ENCODE data around the gene DIP2B. TPM values are rescaled to one million over a fixed set of nuclear protein-coding genes. Genes with fewer than 3 reads are reported as not detected.
A peak's percentile ranks its signal among the peaks of the same experiment; 100 is the strongest.

Gene DIP2B
- total RNA-seq, 4 donors from 2014 or later, result 68.6 to 97.2 (median 73.7) TPM

DNA sequence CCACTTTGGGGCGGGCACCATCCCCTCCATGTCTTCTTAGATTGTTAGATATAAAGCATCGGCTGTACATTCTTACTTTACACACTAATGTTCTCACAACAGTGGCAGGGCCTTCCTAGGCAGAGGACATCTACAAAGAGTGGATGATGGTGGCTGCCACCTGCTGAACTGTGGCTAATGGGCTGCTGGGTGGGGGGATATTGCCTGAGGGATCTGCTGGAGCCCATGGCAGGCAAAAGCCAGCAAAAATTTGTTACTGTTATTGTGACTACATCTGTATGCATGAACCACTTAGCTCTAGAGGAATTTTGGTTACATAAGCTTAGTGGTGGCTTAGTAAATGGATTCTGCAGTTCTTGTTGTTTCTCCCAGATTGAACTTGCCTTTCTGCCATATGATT, 52.6 kb downstream of the DIP2B start:
- no peaks in the 10 kb centered on the region for H3K27me3 ChIP-seq
- DNase-seq (ENCODE audit: low spot score in 2 of 2), result no peak
- WGBS, result 94% methylated on average over 2 of the region's 2 CpGs
- no peak overlapping the region for H3K27ac ChIP-seq
- H3K4me3 ChIP-seq, result no peak overlapping the region
- H3K9me3 ChIP-seq, result no peaks in the 10 kb centered on the region
- peaks cover 23% of the 10 kb centered on the region for H3K4me1 ChIP-seq
- TF ChIP-seq POLR2A (IDR thresholded peaks at IDR 0.05) (no peak), EP300 (IDR thresholded peaks at IDR 0.05) (no peak), POLR2AphosphoS5 (IDR thresholded peaks at IDR 0.05) (no peak)
- TF ChIP-seq, protein P1, sequence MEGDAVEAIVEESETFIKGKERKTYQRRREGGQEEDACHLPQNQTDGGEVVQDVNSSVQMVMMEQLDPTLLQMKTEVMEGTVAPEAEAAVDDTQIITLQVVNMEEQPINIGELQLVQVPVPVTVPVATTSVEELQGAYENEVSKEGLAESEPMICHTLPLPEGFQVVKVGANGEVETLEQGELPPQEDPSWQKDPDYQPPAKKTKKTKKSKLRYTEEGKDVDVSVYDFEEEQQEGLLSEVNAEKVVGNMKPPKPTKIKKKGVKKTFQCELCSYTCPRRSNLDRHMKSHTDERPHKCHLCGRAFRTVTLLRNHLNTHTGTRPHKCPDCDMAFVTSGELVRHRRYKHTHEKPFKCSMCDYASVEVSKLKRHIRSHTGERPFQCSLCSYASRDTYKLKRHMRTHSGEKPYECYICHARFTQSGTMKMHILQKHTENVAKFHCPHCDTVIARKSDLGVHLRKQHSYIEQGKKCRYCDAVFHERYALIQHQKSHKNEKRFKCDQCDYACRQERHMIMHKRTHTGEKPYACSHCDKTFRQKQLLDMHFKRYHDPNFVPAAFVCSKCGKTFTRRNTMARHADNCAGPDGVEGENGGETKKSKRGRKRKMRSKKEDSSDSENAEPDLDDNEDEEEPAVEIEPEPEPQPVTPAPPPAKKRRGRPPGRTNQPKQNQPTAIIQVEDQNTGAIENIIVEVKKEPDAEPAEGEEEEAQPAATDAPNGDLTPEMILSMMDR (IDR thresholded peaks at IDR 0.05), result no peak
- no peaks in the 10 kb centered on the region for H3K36me3 ChIP-seq

DNA sequence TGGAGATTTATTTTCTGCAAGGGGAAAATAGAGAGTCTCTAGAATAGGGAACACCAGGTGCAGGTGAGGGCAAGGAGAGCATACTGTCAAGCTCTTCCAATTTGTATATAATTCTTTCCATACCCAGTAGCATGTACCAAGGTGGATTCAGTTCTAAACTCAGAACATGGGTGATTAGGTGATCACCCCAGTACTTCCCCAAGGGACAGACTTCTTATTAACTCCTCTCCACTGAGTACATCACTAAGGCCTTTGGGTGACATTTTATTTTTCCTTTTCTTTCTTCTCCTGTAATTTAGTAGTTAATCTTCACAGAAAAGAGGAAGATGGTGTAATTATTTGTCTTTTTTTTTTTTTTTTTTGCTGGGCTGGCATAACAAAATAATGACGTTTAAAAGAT, 54.2 kb downstream of the DIP2B start:
- WGBS, result 11% methylated on average over 1 of the region's 1 CpG
- Histone ChIP-seq H3K27ac (no peak overlapping the region), H3K36me3 (no peaks in the 10 kb centered on the region), H3K9me3 (no peaks in the 10 kb centered on the region), H3K4me3 (no peak overlapping the region), H3K4me1 (peaks cover 19% of the 10 kb centered on the region), H3K27me3 (no peaks in the 10 kb centered on the region)
- DNase-seq (ENCODE audit: low spot score in 2 of 2), result no peak
- TF ChIP-seq, protein P1 (IDR thresholded peaks at IDR 0.05), result no peak
- no peak for TF ChIP-seq POLR2A (IDR thresholded peaks at IDR 0.05)
- no peak for TF ChIP-seq POLR2AphosphoS5 (IDR thresholded peaks at IDR 0.05)
- no peak for TF ChIP-seq EP300 (IDR thresholded peaks at IDR 0.05)

DNA sequence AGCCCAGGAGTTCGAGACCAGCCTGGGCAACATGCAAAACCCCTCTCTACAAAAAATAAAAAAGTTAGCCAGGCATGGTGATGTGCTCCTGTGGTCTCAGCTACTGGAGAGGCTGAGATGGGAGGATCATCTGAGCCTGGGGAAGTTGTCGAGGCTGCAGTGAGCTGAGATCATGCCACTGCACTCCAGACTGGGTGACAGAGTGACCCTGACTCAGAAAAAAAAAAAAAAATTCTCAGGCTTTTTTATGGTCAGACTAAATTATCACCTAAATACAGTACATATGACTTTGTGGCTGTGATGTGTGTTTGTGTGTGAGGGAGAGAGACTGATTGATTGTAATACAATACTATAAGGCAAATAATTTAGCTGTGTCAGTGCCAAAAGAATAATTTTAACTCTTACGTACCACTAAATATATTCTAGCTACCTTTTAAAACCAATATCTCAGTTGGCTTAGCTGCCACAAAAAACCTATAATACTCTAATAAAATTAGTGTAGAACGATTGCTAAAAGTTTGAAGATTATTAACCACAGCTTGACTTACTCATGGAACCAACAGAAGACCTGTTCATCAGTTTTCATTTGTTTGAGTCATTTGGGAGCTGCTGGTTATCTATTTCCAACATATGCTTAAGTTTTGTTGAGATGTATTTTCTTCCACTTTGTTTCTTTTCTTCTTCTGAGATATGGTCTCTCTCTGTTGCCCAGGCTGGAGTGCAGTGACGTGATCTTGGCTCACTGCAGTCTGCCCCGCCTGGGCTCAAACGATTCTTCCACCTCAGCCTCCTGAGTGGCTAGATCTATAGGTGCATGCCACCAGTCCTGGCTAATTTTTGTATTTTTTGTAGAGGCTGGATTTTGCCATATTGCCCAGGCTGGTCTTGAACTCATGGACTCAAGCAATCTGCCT, 58.0 kb downstream of the DIP2B start:
- no peak overlapping the region for H3K4me3 ChIP-seq
- no peaks in the 10 kb centered on the region for H3K9me3 ChIP-seq
- peaks cover 28% of the 10 kb centered on the region for H3K4me1 ChIP-seq
- WGBS, result 78% methylated on average over 7 of the region's 7 CpGs
- TF ChIP-seq, protein P1 (IDR thresholded peaks at IDR 0.05), result no peak
- TF ChIP-seq POLR2AphosphoS5 (IDR thresholded peaks at IDR 0.05) (no peak), EP300 (IDR thresholded peaks at IDR 0.05) (no peak), POLR2A (IDR thresholded peaks at IDR 0.05) (no peak)
- no peaks in the 10 kb centered on the region for H3K36me3 ChIP-seq
- no peaks in the 10 kb centered on the region for H3K27me3 ChIP-seq
- no peak for DNase-seq (ENCODE audit: low spot score in 2 of 2)
- H3K27ac ChIP-seq, result no peak overlapping the region

DNA sequence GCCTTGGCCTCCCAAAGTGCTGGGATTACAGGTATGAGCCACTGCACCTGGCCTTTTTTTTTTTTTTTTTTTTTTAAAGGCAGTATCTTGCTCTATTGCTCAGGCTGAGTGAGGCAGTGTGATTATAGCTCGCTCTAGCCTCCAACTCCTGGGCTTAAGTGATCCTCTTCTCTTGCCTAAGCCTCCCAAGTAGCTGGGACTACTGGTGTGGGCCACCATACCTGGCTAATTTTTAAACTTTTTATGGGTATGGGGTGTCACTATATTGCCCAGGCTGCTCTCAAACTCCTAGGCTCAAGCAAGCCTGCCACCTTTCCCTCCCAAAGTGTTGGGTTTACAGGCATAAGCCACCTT, 58.6 kb downstream of the DIP2B start:
- no peak for DNase-seq (ENCODE audit: low spot score in 2 of 2)
- Histone ChIP-seq H3K4me3 (no peak overlapping the region), H3K4me1 (peaks cover 32% of the 10 kb centered on the region), H3K27me3 (no peaks in the 10 kb centered on the region), H3K9me3 (no peaks in the 10 kb centered on the region), H3K27ac (no peak overlapping the region), H3K36me3 (no peaks in the 10 kb centered on the region)
- no peak for TF ChIP-seq POLR2A (IDR thresholded peaks at IDR 0.05)
- TF ChIP-seq POLR2AphosphoS5 (IDR thresholded peaks at IDR 0.05), result no peak
- no peak for TF ChIP-seq EP300 (IDR thresholded peaks at IDR 0.05)
- TF ChIP-seq, protein P1 (IDR thresholded peaks at IDR 0.05), result no peak
- 100% methylated on average over 1 of the region's 1 CpG for WGBS

DNA sequence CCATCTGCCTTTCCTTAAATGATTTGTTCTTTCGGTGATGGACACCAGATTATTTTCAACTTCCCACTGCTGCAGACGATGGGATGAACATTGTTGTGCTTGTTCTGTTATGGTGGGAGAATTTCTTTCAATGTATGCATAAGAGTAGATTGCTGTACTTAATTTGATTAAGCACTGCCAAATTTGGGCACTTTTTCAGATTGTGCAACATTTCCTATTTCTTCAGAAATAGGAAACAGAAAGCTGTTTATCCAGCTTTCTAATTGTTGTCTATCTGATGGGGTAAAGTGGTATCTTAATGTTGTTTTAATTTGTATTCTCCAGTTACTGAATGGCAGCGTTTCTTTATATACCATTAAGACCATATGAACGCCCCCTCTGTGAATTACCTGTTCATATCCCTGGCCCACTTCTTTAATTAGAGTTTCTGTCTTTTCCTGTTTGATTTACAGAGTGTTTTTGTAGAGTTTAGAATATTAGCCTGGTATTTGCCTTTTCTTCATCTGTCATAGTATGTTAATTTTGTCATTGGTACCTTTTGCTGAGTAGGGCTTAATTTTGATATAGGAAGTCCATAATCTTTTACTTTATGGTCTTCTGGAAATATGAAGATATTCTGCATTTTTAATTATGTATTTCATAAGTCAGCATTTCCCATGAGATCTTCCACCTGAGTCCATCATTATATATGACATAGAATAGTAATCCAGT, 59.6 kb downstream of the DIP2B start:
- Histone ChIP-seq H3K9me3 (no peaks in the 10 kb centered on the region), H3K27ac (peak overlapping the region; percentile 31), H3K36me3 (no peaks in the 10 kb centered on the region), H3K27me3 (no peaks in the 10 kb centered on the region), H3K4me1 (peaks cover 40% of the 10 kb centered on the region), H3K4me3 (no peak overlapping the region)
- 40% methylated on average over 4 of the region's 4 CpGs for WGBS
- TF ChIP-seq, protein P1 (IDR thresholded peaks at IDR 0.05), result no peak
- TF ChIP-seq POLR2A (IDR thresholded peaks at IDR 0.05) (no peak), EP300 (IDR thresholded peaks at IDR 0.05) (no peak), POLR2AphosphoS5 (IDR thresholded peaks at IDR 0.05) (no peak)
- DNase-seq (ENCODE audit: low spot score in 2 of 2), result no peak

Data from suprapubic skin (tissue), 4 donors.